Pancreas (tissue), 10 donors: ENCODE data around the gene TBX10. TPM values are rescaled to one million over a fixed set of nuclear protein-coding genes. Genes with fewer than 3 reads are reported as not detected.

Experiments used
- ATAC-seq, 4 donors: fragments of 200-7000 bp; cut with Tn5 transposase; one replicate each; pipeline versions ENCODE4 v1.8.0 to v1.9.1; 2020; ENCODE audit warnings: mild to moderate bottlenecking in 4 of 4, moderate library complexity in 4 of 4
- DNase-seq, 6 donors: peaks; one replicate each; pipeline ENCODE4 v3.0.0-alpha.2; 2020
- FAIRE-seq: peaks from 2 replicates; lab custom pipeline; 2012; peaks lifted over from hg19 to GRCh38; lab: Jason Lieb, UNC
- H3K27ac ChIP-seq, 4 donors: fragments of 200-600 bp; sonication (generic); 1 replicate in 3 of 4; 2 replicates in 1 of 4; pipeline versions ENCODE4 v1.5.0 to v1.8.0; 2020
- H3K27me3 ChIP-seq, 4 donors: fragments of 200-600 bp; one replicate each; pipeline ENCODE4 v1.8.0; 2021
- H3K36me3 ChIP-seq, 3 donors: fragments of 200-600 bp; sonication (generic) in 1 of 3; one replicate each; pipeline versions ENCODE4 v1.5.0 to v1.8.0; 2020 to 2021
- H3K4me1 ChIP-seq, 3 donors: fragments of 200-600 bp; one replicate each; pipeline ENCODE4 v1.8.0; 2021
- H3K4me3 ChIP-seq, 4 donors: fragments of 200-600 bp; sonication (generic) in 2 of 4; one replicate each; pipeline versions ENCODE4 v1.5.0 to v1.8.0; 2020 to 2021
- H3K9me3 ChIP-seq, 4 donors: fragments of 200-600 bp; one replicate each; pipeline ENCODE4 v1.8.0; 2021
- WGBS, 2 donors: extraction: QIAGEN DNeasy Blood & Tissue Kit; methylation state at CpG; one replicate each; pipeline ENCODE4 v1.1.7; 2013; 5-methylcytosine and 5-hydroxymethylcytosine counted together
- intact Hi-C, 3 donors: fragments of 100-400 bp; cut with DNase I; formaldehyde crosslinking; loops; one replicate each; pipeline versions ENCODE4 v1.11.1 to v1.14.2; 2022
- polyA plus RNA-seq, 2 donors: library from polyadenylated mRNA; stranded (reverse); fragments of 200-250 nt; gene quantifications; one replicate each; pipeline ENCODE4 v1.2.3, GENCODE V29; 2013
- total RNA-seq, 6 donors: library from RNA; stranded (reverse); fragmentation: NEBNext Ultra II Directional in 4 of 6; extraction: Animal tissue kit (Norgen Biotek cat#: 25700) in 4 of 6; gene quantifications; one replicate each; pipeline versions ENCODE4 v1.2.1 to v1.2.4, GENCODE V29; 2021 to 2023
- TF ChIP-seq, protein P1 (sequence below), 4 donors: fragments of 200-600 bp; sonication (generic) in 3 of 4; IDR thresholded peaks; one replicate each; pipeline versions ENCODE4 v1.5.0 to v1.8.0; 2021; ENCODE audit warnings: antibody characterized with exemption in 4 of 4
- donor health status: healthy with polysubstance abuse.
- donor health status: DM: no; HTN: no; CAD: no; lungs with moderate emphysema.
- donor health status: DM: no; HTN: no; CAD: no.
- donor health status: control.
- donor health status: control.
- donor health status: Bipolar disorder and iron deficiency.
- donor health status: DM: yes; HTN: yes; CAD: no.
- donor health status: DM: no; HTN: no; CAD: no.
- donor health status: DM: no; HTN: no; CAD: no.
- donor health status: DM: yes; HTN: yes; CAD: no.

The TBX10 gene
- total and polyA plus RNA-seq, 8 donors: 0.09 to 0.37 (median 0.26) TPM; not detected in 4

DNA sequence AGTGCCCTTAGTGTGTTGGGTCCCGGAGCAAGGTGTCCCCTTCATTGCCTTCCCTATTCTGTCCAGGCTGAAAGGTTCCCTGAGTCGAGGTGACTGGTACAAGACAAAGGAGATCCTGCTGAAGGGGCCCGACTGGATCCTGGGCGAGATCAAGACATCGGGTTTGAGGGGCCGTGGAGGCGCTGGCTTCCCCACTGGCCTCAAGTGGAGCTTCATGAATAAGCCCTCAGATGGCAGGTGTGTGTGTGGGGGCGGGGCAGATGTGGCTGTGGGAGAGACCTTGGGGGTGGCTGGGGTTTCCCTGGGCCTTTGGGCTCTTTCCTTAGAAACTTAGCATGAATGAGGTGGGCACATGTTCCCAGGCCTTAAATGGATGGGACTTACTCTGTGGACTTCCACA, 31.1 kb downstream of the TBX10 start:
- WGBS, 2 donors: 88 to 93% methylated on average over 8 of the region's 8 CpGs
- Histone ChIP-seq H3K27me3 (no peaks in the 10 kb centered on the region), H3K9me3 (no peaks in the 10 kb centered on the region), H3K27ac (no peak overlapping the region), H3K4me1 (peaks cover 0 to 10% (median 0%) of the 10 kb centered on the region in 3 donors), H3K4me3 (no peak overlapping the region), H3K36me3 (peaks cover 5 to 26% (median 15%) of the 10 kb centered on the region in 3 donors)
- TF ChIP-seq, protein P1, sequence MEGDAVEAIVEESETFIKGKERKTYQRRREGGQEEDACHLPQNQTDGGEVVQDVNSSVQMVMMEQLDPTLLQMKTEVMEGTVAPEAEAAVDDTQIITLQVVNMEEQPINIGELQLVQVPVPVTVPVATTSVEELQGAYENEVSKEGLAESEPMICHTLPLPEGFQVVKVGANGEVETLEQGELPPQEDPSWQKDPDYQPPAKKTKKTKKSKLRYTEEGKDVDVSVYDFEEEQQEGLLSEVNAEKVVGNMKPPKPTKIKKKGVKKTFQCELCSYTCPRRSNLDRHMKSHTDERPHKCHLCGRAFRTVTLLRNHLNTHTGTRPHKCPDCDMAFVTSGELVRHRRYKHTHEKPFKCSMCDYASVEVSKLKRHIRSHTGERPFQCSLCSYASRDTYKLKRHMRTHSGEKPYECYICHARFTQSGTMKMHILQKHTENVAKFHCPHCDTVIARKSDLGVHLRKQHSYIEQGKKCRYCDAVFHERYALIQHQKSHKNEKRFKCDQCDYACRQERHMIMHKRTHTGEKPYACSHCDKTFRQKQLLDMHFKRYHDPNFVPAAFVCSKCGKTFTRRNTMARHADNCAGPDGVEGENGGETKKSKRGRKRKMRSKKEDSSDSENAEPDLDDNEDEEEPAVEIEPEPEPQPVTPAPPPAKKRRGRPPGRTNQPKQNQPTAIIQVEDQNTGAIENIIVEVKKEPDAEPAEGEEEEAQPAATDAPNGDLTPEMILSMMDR (IDR thresholded peaks at IDR 0.05): no peak
- intact Hi-C loops: loop anchor here in 1 of 3 donors (5.0 kb wide), 1 partner anchor 36 kb away; no protein-coding TSS in a partner anchor
- DNase-seq (peak in 1 of 6 donors; percentile 37), ATAC-seq (no peak), FAIRE-seq (no peak)

DNA sequence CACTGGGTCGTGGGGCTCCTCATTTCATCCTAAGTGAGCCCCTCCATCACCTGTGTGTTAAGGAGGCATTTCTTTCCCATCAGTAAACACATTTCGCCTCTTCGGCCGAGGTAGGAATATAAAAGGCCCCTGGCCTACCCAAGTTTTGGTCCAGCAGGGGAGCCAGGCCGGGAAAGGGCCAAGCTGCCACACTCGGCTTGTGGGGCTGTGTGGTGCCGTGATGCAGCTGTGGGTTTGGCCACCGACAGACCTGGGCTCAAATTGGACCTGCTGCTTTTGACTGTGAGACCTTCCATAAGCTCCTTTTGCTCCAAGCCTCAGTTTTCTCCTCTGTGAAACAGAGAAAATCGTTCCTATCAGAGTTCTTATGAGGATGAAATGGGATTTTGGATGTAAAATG, 32.1 kb downstream of the TBX10 start:
- peak overlapping the region; percentile 90 to 99 (median 98) for H3K4me3 ChIP-seq
- ATAC-seq (no peak), FAIRE-seq (no peak), DNase-seq (no peak)
- H3K36me3 ChIP-seq: peaks cover 5 to 26% (median 15%) of the 10 kb centered on the region in 3 donors
- 23 to 25% methylated on average over 9 of the region's 9 CpGs for WGBS, 2 donors
- no peak overlapping the region for H3K27ac ChIP-seq
- H3K4me1 ChIP-seq: peaks cover 0 to 10% (median 0%) of the 10 kb centered on the region in 3 donors
- TF ChIP-seq, protein P1 (IDR thresholded peaks at IDR 0.05): no peak
- intact Hi-C loops: loop anchor here in 1 of 3 donors (5.0 kb wide), 1 partner anchor 35 kb away; no protein-coding TSS in a partner anchor
- no peaks in the 10 kb centered on the region for H3K9me3 ChIP-seq
- H3K27me3 ChIP-seq: no peaks in the 10 kb centered on the region

DNA sequence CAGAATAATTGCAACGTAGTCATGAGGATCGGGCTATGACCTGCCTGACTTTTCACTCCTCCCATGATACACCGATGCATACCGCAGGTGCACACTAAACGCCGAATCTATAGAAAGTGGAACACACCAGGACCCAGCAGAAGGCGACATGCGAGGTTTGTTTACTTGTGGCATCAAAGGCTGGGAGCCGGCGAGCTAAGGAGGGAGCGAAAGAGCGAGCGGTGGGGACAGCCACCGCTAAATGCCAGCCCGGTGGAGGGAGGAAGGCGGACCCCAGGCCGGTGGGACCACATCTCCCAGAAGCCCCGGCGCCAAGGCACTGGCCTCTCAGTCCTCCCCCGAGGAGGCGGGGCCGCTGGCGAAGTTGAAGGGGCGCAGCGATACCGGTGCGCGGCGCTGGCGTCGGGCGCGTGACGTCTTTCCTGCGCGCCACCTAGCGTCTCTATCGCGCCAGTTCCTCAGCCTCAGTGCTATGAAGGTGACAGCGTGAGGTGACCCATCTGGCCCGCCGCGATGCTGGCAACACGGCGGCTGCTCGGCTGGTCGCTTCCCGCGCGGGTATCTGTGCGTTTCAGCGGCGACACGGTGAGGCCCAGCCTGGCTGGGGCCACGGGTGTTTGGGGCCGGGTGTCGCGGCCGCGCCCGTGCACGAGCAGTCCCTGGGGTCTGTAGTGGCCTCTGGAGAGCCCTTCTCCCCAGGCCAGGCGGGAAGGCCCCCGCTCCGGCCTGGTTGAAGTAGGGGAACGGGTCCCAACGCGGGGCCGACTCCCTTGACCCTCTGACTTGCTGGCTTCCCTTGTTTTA, 32.9 kb downstream of the TBX10 start, which contains the start of gene NDUFV1:
Gene NDUFV1 (plus strand): TSS at position 445 of the 804 bp plus-strand sequence. CDS start 69 bp downstream, at position 514.
- no peaks in the 10 kb centered on the region for H3K9me3 ChIP-seq
- FAIRE-seq: peak; percentile 20
- intact Hi-C loops: loop anchor here in 1 of 3 donors (5.0 kb wide), 1 partner anchor 34 kb away; no protein-coding TSS in a partner anchor
- TF ChIP-seq, protein P1 (IDR thresholded peaks at IDR 0.05): peak; percentile 38 to 71 (median 60)
- H3K4me1 ChIP-seq: peaks cover 0 to 10% (median 0%) of the 10 kb centered on the region in 3 donors
- 0% methylated on average over 64 to 69 of the region's 69 CpGs for WGBS, 2 donors
- H3K4me3 ChIP-seq: peak within 1 kb of the TSS; percentile 90 to 99 (median 98)
- peaks cover 5 to 21% (median 15%) of the 10 kb centered on the region in 3 donors for H3K36me3 ChIP-seq
- peak within 1 kb of the TSS; percentile 28 to 65 (median 54) for H3K27ac ChIP-seq
- H3K27me3 ChIP-seq: no peaks in the 10 kb centered on the region
- ATAC-seq: peak; percentile 99
- peak; percentile 96 to 99 (median 98) for DNase-seq

DNA sequence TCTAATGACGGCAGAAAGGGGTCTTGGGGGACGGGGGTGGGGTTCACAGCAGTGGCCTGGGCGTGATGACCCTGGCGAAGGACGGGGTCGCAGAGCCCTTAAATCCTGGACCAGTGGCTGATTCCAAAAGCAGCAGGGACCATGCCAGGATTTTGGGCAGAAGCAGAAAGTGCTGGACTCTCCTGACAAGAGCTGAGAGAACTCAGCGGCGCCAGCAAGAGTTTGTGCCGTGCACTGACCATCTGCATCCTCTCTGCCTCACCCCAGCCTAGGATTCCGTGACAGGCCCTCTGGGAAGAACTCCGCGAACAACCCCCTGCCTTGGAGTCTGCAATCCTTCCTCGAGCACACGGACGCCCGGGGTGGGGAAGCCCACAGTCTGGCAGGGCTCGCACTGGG, 33.5 kb downstream of the TBX10 start:
- 27 to 31% methylated on average over 17 of the region's 17 CpGs for WGBS, 2 donors
- TF ChIP-seq, protein P1 (IDR thresholded peaks at IDR 0.05): no peak
- no peaks in the 10 kb centered on the region for H3K9me3 ChIP-seq
- peak overlapping the region; percentile 28 to 65 (median 38) for H3K27ac ChIP-seq
- no peak for FAIRE-seq
- intact Hi-C loops: loop anchor here in 1 of 3 donors (5.0 kb wide), 1 partner anchor 34 kb away; no protein-coding TSS in a partner anchor
- H3K36me3 ChIP-seq: peaks cover 5 to 18% (median 11%) of the 10 kb centered on the region in 3 donors
- peak in 1 of 4 donors; percentile 14 for ATAC-seq
- peak overlapping the region; percentile 90 to 99 (median 98) for H3K4me3 ChIP-seq
- peak in 4 of 6 donors; percentile 21 to 66 (median 42) for DNase-seq
- peaks cover 0 to 10% (median 0%) of the 10 kb centered on the region in 3 donors for H3K4me1 ChIP-seq
- H3K27me3 ChIP-seq: no peaks in the 10 kb centered on the region
